OCI-LY1 (cell line): ENCODE results near the gene PDE4D.

Source experiments
- H2AFZ ChIP-seq: fragments of 200-600 bp; sonication (generic), shearing (Covaris generic); 2 replicates; pipeline ENCODE4 v1.6.0; 2014; ENCODE audit warnings: antibody characterized with exemption, mild to moderate bottlenecking, low read length
- H3F3A ChIP-seq: fragments of 200-600 bp; sonication (generic), shearing (Covaris generic); 2 replicates; pipeline ENCODE4 v1.6.0; 2014; ENCODE audit warnings: mild to moderate bottlenecking, antibody characterized with exemption, low read length, moderate library complexity; ENCODE audit not compliant: insufficient read depth
- H3K27ac ChIP-seq: fragments of 200-600 bp; sonication (generic); 2 replicates; pipeline ENCODE4 v1.5.1; 2014; ENCODE audit warnings: low read length, mixed run types, mild to moderate bottlenecking, low read depth; ENCODE audit not compliant: poor library complexity, severe bottlenecking
- H3K27me3 ChIP-seq: fragments of 200-600 bp; sonication (generic); 2 replicates; pipeline ENCODE4 v1.6.0; 2014; ENCODE audit warnings: antibody characterized with exemption, mild to moderate bottlenecking, low read length, moderate library complexity; ENCODE audit not compliant: insufficient read depth
- H3K36me3 ChIP-seq: fragments of 200-600 bp; sonication (generic); 2 replicates; pipeline ENCODE4 v1.6.1; 2014; ENCODE audit warnings: mild to moderate bottlenecking, antibody characterized with exemption, low read length, moderate library complexity, mixed read lengths; ENCODE audit not compliant: insufficient read depth
- H3K4me1 ChIP-seq: fragments of 200-600 bp; sonication (generic); 2 replicates; pipeline ENCODE4 v1.5.1; 2014; ENCODE audit warnings: mild to moderate bottlenecking, low read length, moderate library complexity; ENCODE audit not compliant: insufficient read depth, severe bottlenecking
- H3K4me2 ChIP-seq: fragments of 200-600 bp; sonication (generic), shearing (Covaris generic); 2 replicates; pipeline ENCODE4 v1.6.1; 2014; ENCODE audit warnings: low read length
- H3K4me3 ChIP-seq: fragments of 200-600 bp; sonication (generic); 2 replicates; pipeline ENCODE4 v1.5.1; 2014; ENCODE audit warnings: low read length, low read depth, mild to moderate bottlenecking, mixed read lengths; ENCODE audit not compliant: poor library complexity, severe bottlenecking
- H3K79me2 ChIP-seq: fragments of 200-600 bp; shearing (Covaris generic); 2 replicates; pipeline ENCODE4 v1.6.1; 2016; ENCODE audit warnings: mixed run types, low read length, mixed read lengths; ENCODE audit not compliant: insufficient read depth
- H3K9ac ChIP-seq: fragments of 200-600 bp; sonication (generic), shearing (Covaris generic); 2 replicates; pipeline ENCODE4 v1.6.1; 2014; ENCODE audit warnings: mild to moderate bottlenecking, low read length, mixed read lengths
- H3K9me2 ChIP-seq: fragments of 200-600 bp; sonication (generic), shearing (Covaris generic); 2 replicates; pipeline ENCODE4 v1.6.1; 2014; ENCODE audit warnings: low read depth, mild to moderate bottlenecking, low read length, mixed read lengths
- H3K9me3 ChIP-seq: fragments of 200-600 bp; shearing (Covaris generic); 2 replicates; pipeline ENCODE4 v1.6.1; 2014; ENCODE audit warnings: low read length, mixed read lengths
- H4K20me1 ChIP-seq: fragments of 200-600 bp; sonication (generic), shearing (Covaris generic); 2 replicates; pipeline ENCODE4 v1.6.0; 2016; ENCODE audit warnings: mild to moderate bottlenecking, low read length; ENCODE audit not compliant: insufficient read depth
- EZH2 ChIP-seq: fragments of 200-600 bp; sonication (generic), shearing (Covaris generic); IDR thresholded peaks from 2 replicates; pipeline ENCODE4 v1.8.0; 2017; ENCODE audit warnings: borderline replicate concordance, mixed run types, mild to moderate bottlenecking, antibody characterized with exemption, low read length, moderate library complexity, mixed read lengths
- TF ChIP-seq, protein P1 (sequence below): fragments of 200-600 bp; sonication (generic), shearing (Covaris generic); IDR thresholded peaks from 2 replicates; pipeline ENCODE4 v1.5.1; 2017; ENCODE audit warnings: mild to moderate bottlenecking, antibody characterized with exemption, low read length, moderate library complexity, mixed read lengths

The PDE4D gene

GRCh38 chr5:59542851-59543820 is 350.4 kb downstream of the PDE4D start:
- no peak for TF ChIP-seq EZH2
- TF ChIP-seq, protein P1, sequence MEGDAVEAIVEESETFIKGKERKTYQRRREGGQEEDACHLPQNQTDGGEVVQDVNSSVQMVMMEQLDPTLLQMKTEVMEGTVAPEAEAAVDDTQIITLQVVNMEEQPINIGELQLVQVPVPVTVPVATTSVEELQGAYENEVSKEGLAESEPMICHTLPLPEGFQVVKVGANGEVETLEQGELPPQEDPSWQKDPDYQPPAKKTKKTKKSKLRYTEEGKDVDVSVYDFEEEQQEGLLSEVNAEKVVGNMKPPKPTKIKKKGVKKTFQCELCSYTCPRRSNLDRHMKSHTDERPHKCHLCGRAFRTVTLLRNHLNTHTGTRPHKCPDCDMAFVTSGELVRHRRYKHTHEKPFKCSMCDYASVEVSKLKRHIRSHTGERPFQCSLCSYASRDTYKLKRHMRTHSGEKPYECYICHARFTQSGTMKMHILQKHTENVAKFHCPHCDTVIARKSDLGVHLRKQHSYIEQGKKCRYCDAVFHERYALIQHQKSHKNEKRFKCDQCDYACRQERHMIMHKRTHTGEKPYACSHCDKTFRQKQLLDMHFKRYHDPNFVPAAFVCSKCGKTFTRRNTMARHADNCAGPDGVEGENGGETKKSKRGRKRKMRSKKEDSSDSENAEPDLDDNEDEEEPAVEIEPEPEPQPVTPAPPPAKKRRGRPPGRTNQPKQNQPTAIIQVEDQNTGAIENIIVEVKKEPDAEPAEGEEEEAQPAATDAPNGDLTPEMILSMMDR, result no peak
- H4K20me1 ChIP-seq, result no peaks in the 10 kb centered on the region
- no peak overlapping the region for H3K4me3 ChIP-seq
- no peak overlapping the region for H3K27ac ChIP-seq
- H3K4me1 ChIP-seq, result no peaks in the 10 kb centered on the region
- H3K9me2 ChIP-seq, result no peaks in the 10 kb centered on the region
- no peak overlapping the region for H3K9ac ChIP-seq
- no peaks in the 10 kb centered on the region for H3K36me3 ChIP-seq
- no peaks in the 10 kb centered on the region for H3F3A ChIP-seq
- H3K27me3 ChIP-seq, result no peaks in the 10 kb centered on the region
- no peak overlapping the region for H2AFZ ChIP-seq
- H3K79me2 ChIP-seq, result no peaks in the 10 kb centered on the region
- H3K9me3 ChIP-seq, result no peaks in the 10 kb centered on the region
- no peak overlapping the region for H3K4me2 ChIP-seq

GRCh38 chr5:59542306-59542705 is 351.2 kb downstream of the PDE4D start:
- H3K9me2 ChIP-seq, result no peaks in the 10 kb centered on the region
- H3K4me1 ChIP-seq, result no peaks in the 10 kb centered on the region
- H3K27ac ChIP-seq, result no peak overlapping the region
- H3K27me3 ChIP-seq, result no peaks in the 10 kb centered on the region
- H3K9me3 ChIP-seq, result no peaks in the 10 kb centered on the region
- H2AFZ ChIP-seq, result no peak overlapping the region
- no peaks in the 10 kb centered on the region for H3K79me2 ChIP-seq
- no peak overlapping the region for H3K4me2 ChIP-seq
- TF ChIP-seq, protein P1, result no peak
- TF ChIP-seq EZH2, result no peak
- H3F3A ChIP-seq, result no peaks in the 10 kb centered on the region
- H3K9ac ChIP-seq, result no peak overlapping the region
- no peak overlapping the region for H3K4me3 ChIP-seq
- H4K20me1 ChIP-seq, result no peaks in the 10 kb centered on the region
- no peaks in the 10 kb centered on the region for H3K36me3 ChIP-seq

DNA sequence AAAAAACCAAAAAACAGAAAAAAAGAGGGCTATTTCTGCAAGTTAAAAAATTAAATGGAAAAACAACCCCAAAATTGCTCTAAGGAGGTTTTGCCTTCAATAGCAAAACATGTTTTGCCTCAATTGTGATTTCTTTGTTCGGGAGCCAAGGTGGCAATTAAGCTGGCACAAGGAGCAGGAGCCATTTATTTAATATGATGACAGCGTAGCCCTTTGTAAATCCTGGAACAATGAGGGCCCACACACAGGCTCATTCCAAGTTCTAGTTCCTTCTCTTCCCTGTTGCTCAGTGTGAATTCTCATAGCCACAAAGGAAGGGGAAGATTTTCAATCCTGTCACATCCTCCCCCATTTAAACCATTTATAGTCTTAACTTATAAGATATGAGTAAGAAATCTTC is 353.2 kb downstream of the PDE4D start:
- no peak overlapping the region for H3K4me3 ChIP-seq
- H3K27me3 ChIP-seq, result no peaks in the 10 kb centered on the region
- H3K27ac ChIP-seq, result no peak overlapping the region

More for the DNA sequence above, 353.2 kb downstream of the PDE4D start:
- TF ChIP-seq EZH2, result no peak
- TF ChIP-seq, protein P1, result no peak
- no peak overlapping the region for H3K9ac ChIP-seq
- no peaks in the 10 kb centered on the region for H3K36me3 ChIP-seq
- no peaks in the 10 kb centered on the region for H3K9me2 ChIP-seq
- H3K9me3 ChIP-seq, result no peaks in the 10 kb centered on the region
- no peak overlapping the region for H2AFZ ChIP-seq
- no peaks in the 10 kb centered on the region for H3K79me2 ChIP-seq
- H3K4me1 ChIP-seq, result no peaks in the 10 kb centered on the region
- no peaks in the 10 kb centered on the region for H3F3A ChIP-seq
- H3K4me2 ChIP-seq, result no peak overlapping the region
- H4K20me1 ChIP-seq, result no peaks in the 10 kb centered on the region
